GM12891 (cell line): ENCODE results near the gene ENDOG.

ENCODE experiments used
- POLR2A ChIP-seq: IDR thresholded peaks from 2 replicates; pipeline ENCODE4 v1.6.1; 2011; ENCODE audit warnings: low read depth, low read length, control low read depth
- POLR2AphosphoS5 ChIP-seq: IDR thresholded peaks from 2 replicates; pipeline ENCODE4 v1.6.1; 2011; ENCODE audit warnings: low read depth, low read length, control low read depth
- POU2F2 ChIP-seq: IDR thresholded peaks from 2 replicates; pipeline ENCODE4 v1.6.1; 2011; ENCODE audit warnings: low read depth, mild to moderate bottlenecking, control low read depth, low read length, moderate library complexity
- SPI1 ChIP-seq: IDR thresholded peaks from 2 replicates; pipeline ENCODE4 v1.6.1; 2011; ENCODE audit warnings: low read depth, low read length, control low read depth
- TAF1 ChIP-seq: IDR thresholded peaks from 2 replicates; pipeline ENCODE4 v1.6.1; 2011; ENCODE audit warnings: low read depth, low read length, control low read depth

GRCh38 chr9:128821584-128822406, 3.5 kb downstream of the ENDOG start:
- TF ChIP-seq POLR2A (no peak), TAF1 (no peak), POLR2AphosphoS5 (no peak; the same call in 1 of the 2 replicates), SPI1 (no peak), POU2F2 (no peak)
